OCI-LY7 (cell line): Measurements from ENCODE around the gene CCDC141. TPM values are rescaled to one million over a fixed set of nuclear protein-coding genes. Genes with fewer than 3 reads are reported as not detected.

Experiments
- BruUV-seq: library from RNA; stranded (reverse); fragments of 400-500 nt; replicated peaks from 2 replicates; lab custom pipeline; 2021; lab: Mats Ljungman, UMichigan
- CTCF ChIA-PET: fragments of 300-600 bp; sonication (Branson Sonifier 250); formaldehyde crosslinking; loops from one replicate; lab custom pipeline; 2022; ENCODE audit warnings: antibody characterized with exemption; ENCODE audit not compliant: unreplicated experiment; lab: Charles Lee
- POLR2A ChIA-PET: fragments of 300-600 bp; sonication (Branson Sonifier 250); formaldehyde crosslinking; loops from one replicate; lab custom pipeline; 2022; ENCODE audit warnings: antibody characterized with exemption; lab: Charles Lee
- DNase-seq: peaks from one replicate; pipeline ENCODE4 v3.0.0-alpha.2; 2015; ENCODE audit warnings: low spot score
- H2AFZ ChIP-seq: fragments of 200-600 bp; sonication (generic), shearing (Covaris generic); 2 replicates; pipeline ENCODE4 v1.6.1; 2014; ENCODE audit warnings: mild to moderate bottlenecking, antibody characterized with exemption, low read length, moderate library complexity
- H3K27ac ChIP-seq: fragments of 200-600 bp; sonication (generic); 2 replicates; pipeline ENCODE4 v1.5.1; 2014; ENCODE audit warnings: mixed run types, low read depth, mild to moderate bottlenecking, moderate library complexity, low read length, inconsistent platforms; ENCODE audit not compliant: poor library complexity, severe bottlenecking
- H3K36me3 ChIP-seq: fragments of 200-600 bp; sonication (generic); 2 replicates; pipeline ENCODE4 v1.6.1; 2014; ENCODE audit warnings: mild to moderate bottlenecking, antibody characterized with exemption, low read length, moderate library complexity, mixed read lengths; ENCODE audit not compliant: insufficient read depth
- H3K4me1 ChIP-seq: fragments of 200-600 bp; sonication (generic); 2 replicates; pipeline ENCODE4 v1.5.1; 2014; ENCODE audit warnings: mild to moderate bottlenecking, low read length; ENCODE audit not compliant: insufficient read depth, poor library complexity, severe bottlenecking
- H3K4me2 ChIP-seq: fragments of 200-600 bp; sonication (generic); 2 replicates; pipeline ENCODE4 v1.6.1; 2014; ENCODE audit warnings: mild to moderate bottlenecking, low read length
- H3K4me3 ChIP-seq: fragments of 200-600 bp; sonication (generic); 2 replicates; pipeline ENCODE4 v1.5.1; 2014; ENCODE audit warnings: mild to moderate bottlenecking, low read depth, low read length; ENCODE audit not compliant: poor library complexity, severe bottlenecking
- H3K79me2 ChIP-seq: fragments of 200-600 bp; sonication (generic); 2 replicates; pipeline ENCODE4 v1.6.1; 2016; ENCODE audit warnings: low read depth, mild to moderate bottlenecking, low read length, moderate library complexity, mixed read lengths; ENCODE audit not compliant: insufficient read depth
- H3K9me2 ChIP-seq: fragments of 200-600 bp; sonication (generic); 2 replicates; pipeline ENCODE4 v1.6.1; 2016; ENCODE audit warnings: mild to moderate bottlenecking, low read length, mixed read lengths; ENCODE audit not compliant: insufficient read depth
- H3K9me3 ChIP-seq: fragments of 200-600 bp; sonication (generic); 2 replicates; pipeline ENCODE4 v1.6.1; 2014; ENCODE audit warnings: mild to moderate bottlenecking, mixed run types, low read length, mixed read lengths
- H4K20me1 ChIP-seq: fragments of 200-600 bp; sonication (generic); 2 replicates; pipeline ENCODE4 v1.6.1; 2014; ENCODE audit warnings: mild to moderate bottlenecking, antibody characterized with exemption, low read length, moderate library complexity, mixed read lengths; ENCODE audit not compliant: insufficient read depth
- CTCF ChIP-seq: fragments of 200-600 bp; sonication (generic); conservative IDR thresholded peaks from 2 replicates; pipeline ENCODE4 v1.5.1; 2014; ENCODE audit warnings: mild to moderate bottlenecking, antibody characterized with exemption, low read length, moderate library complexity, mixed read lengths
- EZH2phosphoT487 ChIP-seq: fragments of 200-600 bp; sonication (generic); IDR thresholded peaks from 2 replicates; pipeline ENCODE4 v1.6.1; 2018; ENCODE audit warnings: low read depth, borderline replicate concordance, mild to moderate bottlenecking, mixed run types, antibody characterized with exemption, low read length, moderate library complexity, mixed read lengths
- intact Hi-C: fragments of 100-400 bp; cut with micrococcal nuclease; formaldehyde crosslinking; loops from one replicate; pipeline ENCODE4 v1.10.0; 2022; ENCODE audit not compliant: unreplicated experiment
- total RNA-seq, 2 experiments: library from RNA; depleted of rRNA in 1 of 2; stranded (reverse); fragments of >200 nt in 1 of 2; shearing (Covaris generic) in 1 of 2; gene quantifications; 2 replicates each; pipeline ENCODE4 v1.2.3, GENCODE V29; 2014 to 2022

CCDC141 gene
- total RNA-seq, 2 experiments from 2014 or later: 0.32 TPM; not detected in 1

- Histone ChIP-seq H3K4me2 (no peak overlapping the region), H4K20me1 (no peaks in the 10 kb centered on the region), H3K4me3 (no peak overlapping the region), H3K9me2 (no peaks in the 10 kb centered on the region), H2AFZ (no peak overlapping the region), H3K79me2 (no peaks in the 10 kb centered on the region), H3K9me3 (no peaks in the 10 kb centered on the region), H3K36me3 (no peaks in the 10 kb centered on the region), H3K27ac (no peak overlapping the region), H3K4me1 (no peaks in the 10 kb centered on the region)
- intact Hi-C loops: no loop called here
- CTCF ChIA-PET: no interaction called here
- peak; percentile 19 for DNase-seq
- POLR2A ChIA-PET: no interaction called here
- BruUV-seq: no TSS peak
- TF ChIP-seq CTCF: peak; percentile 79
- no peak for TF ChIP-seq EZH2phosphoT487
Measured at GRCh38 chr2:178804791-178805190, 245.1 kb downstream of the CCDC141 start.

- no peaks in the 10 kb centered on the region for H3K9me3 ChIP-seq
- CTCF ChIA-PET: no interaction called here
- H3K9me2 ChIP-seq: no peaks in the 10 kb centered on the region
- no peak overlapping the region for H3K4me3 ChIP-seq
- POLR2A ChIA-PET: interaction anchor here (0.7 kb wide), 1 partner anchor 11 kb away, joined by 3 read pairs; no protein-coding TSS in a partner anchor
- BruUV-seq: no TSS peak
- no peaks in the 10 kb centered on the region for H3K4me1 ChIP-seq
- no peak overlapping the region for H2AFZ ChIP-seq
- no peak overlapping the region for H3K27ac ChIP-seq
- H3K36me3 ChIP-seq: no peaks in the 10 kb centered on the region
- no peaks in the 10 kb centered on the region for H3K79me2 ChIP-seq
- H3K4me2 ChIP-seq: no peak overlapping the region
- intact Hi-C loops: no loop called here
- no peak for TF ChIP-seq CTCF
- no peak for TF ChIP-seq EZH2phosphoT487
- H4K20me1 ChIP-seq: no peaks in the 10 kb centered on the region
- DNase-seq: no peak
Measured at GRCh38 chr2:178800510-178800909, 249.4 kb downstream of the CCDC141 start.

- ChIA-PET POLR2A (no interaction called here), CTCF (no interaction called here)
- intact Hi-C loops: no loop called here
- Histone ChIP-seq H3K4me1 (no peaks in the 10 kb centered on the region), H3K36me3 (no peaks in the 10 kb centered on the region), H3K27ac (no peak overlapping the region), H2AFZ (no peak overlapping the region), H3K4me3 (no peak overlapping the region), H4K20me1 (no peaks in the 10 kb centered on the region), H3K79me2 (no peaks in the 10 kb centered on the region), H3K9me2 (no peaks in the 10 kb centered on the region), H3K4me2 (no peak overlapping the region), H3K9me3 (no peaks in the 10 kb centered on the region)
- no peak for DNase-seq
- TF ChIP-seq CTCF (no peak), EZH2phosphoT487 (no peak)
- BruUV-seq: no TSS peak
Measured at GRCh38 chr2:178799305-178799704, 250.6 kb downstream of the CCDC141 start.
